HepG2 (cell line): ENCODE results near the gene CYBRD1.

Experiments
- POLR2A ChIP-seq, 2 experiments: IDR thresholded peaks; 2 replicates each; pipeline ENCODE4 v1.6.1; 2011; ENCODE audit warnings: low read depth in 2 of 2, low read length in 2 of 2, mild to moderate bottlenecking in 1 of 2, moderate library complexity in 1 of 2; ENCODE audit not compliant: insufficient read depth in 1 of 2
- SP1 ChIP-seq, 2 experiments: fragments of 450-650 bp in 1 of 2; sonication (generic) in 1 of 2; formaldehyde crosslinking in 1 of 2; IDR thresholded peaks; 2 replicates each; pipeline versions ENCODE4 v1.4.0 to v1.6.1; 2016 to 2020; ENCODE audit warnings: missing genetic modification reagents in 1 of 2
- TRIM24 ChIP-seq: sonication (generic); formaldehyde crosslinking; IDR thresholded peaks from 2 replicates; pipeline ENCODE4 v1.8.0; 2022; ENCODE audit warnings: mild to moderate bottlenecking, missing genetic modification reagents
- ZNF24 ChIP-seq: fragments of 450-650 bp; IDR thresholded peaks from 2 replicates; pipeline ENCODE4 v1.6.1; 2017; ENCODE audit warnings: antibody characterized with exemption, mild to moderate bottlenecking
- ZNF350 ChIP-seq: sonication (generic); formaldehyde crosslinking; IDR thresholded peaks from 2 replicates; pipeline ENCODE4 v1.4.0; 2020; ENCODE audit warnings: mild to moderate bottlenecking, low read depth, missing genetic modification reagents, borderline replicate concordance

DNA sequence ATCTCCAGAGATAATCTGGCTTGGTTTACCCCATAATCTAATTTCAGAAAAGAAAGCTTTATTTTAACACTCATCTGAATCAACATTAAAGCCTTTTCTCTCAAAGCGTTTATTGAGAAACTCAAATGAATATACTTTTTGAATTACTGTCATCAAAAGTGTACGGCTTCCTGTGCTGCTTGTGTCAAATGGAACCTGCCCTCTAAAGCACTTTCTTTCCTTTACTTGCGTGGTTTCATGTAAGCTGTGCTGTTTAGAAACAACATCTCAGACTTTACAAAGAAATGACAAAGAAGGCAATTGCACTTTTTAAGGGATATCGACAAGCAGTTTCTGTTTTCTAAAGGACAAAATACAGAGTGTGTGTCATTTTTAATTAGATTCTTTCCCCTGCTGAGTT, 35.1 kb downstream of the CYBRD1 start:
- TF ChIP-seq POLR2A (IDR thresholded peaks at IDR 0.05; ENCODE audit: insufficient read depth in 1 of 2, low read depth in 2 of 2, low read length in 2 of 2) (no peak), SP1 (IDR thresholded peaks at IDR 0.05) (no peak), SP1 (CRISPR knock-in tag; IDR thresholded peaks at IDR 0.05) (no peak), ZNF24 (no peak), TRIM24 (CRISPR knock-in tag) (no peak), ZNF350 (CRISPR knock-in tag) (no peak)
